ENCODE data around the gene ACADM. TPM values are rescaled to one million over a fixed set of nuclear protein-coding genes. Genes with fewer than 3 reads are reported as not detected.

Gene ACADM
- total RNA-seq, 2 experiments from 2014 or later: 3.5 to 4.7 TPM

Other genes starting within 250 kb of the ACADM start
- not detected for gene SLC44A5, start 113.6 kb upstream of the ACADM start, total RNA-seq
- gene RABGGTB, start 61.5 kb downstream of the ACADM start, total RNA-seq: 100 to 1,000 TPM; 199 to 200 TPM
- gene MSH4, start 72.2 kb downstream of the ACADM start, total RNA-seq: under 1 TPM; 0.25 to 0.31 TPM
- not detected for gene ASB17, start 207.7 kb downstream of the ACADM start, total RNA-seq

Data from CD4-positive, alpha-beta T cell (primary cell).